ENCODE measurements around the gene IFRD2.

The IFRD2 gene, protein sequence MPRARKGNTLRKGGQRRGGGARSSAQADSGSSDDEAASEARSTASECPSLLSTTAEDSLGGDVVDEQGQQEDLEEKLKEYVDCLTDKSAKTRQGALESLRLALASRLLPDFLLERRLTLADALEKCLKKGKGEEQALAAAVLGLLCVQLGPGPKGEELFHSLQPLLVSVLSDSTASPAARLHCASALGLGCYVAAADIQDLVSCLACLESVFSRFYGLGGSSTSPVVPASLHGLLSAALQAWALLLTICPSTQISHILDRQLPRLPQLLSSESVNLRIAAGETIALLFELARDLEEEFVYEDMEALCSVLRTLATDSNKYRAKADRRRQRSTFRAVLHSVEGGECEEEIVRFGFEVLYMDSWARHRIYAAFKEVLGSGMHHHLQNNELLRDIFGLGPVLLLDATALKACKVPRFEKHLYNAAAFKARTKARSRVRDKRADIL

DNA sequence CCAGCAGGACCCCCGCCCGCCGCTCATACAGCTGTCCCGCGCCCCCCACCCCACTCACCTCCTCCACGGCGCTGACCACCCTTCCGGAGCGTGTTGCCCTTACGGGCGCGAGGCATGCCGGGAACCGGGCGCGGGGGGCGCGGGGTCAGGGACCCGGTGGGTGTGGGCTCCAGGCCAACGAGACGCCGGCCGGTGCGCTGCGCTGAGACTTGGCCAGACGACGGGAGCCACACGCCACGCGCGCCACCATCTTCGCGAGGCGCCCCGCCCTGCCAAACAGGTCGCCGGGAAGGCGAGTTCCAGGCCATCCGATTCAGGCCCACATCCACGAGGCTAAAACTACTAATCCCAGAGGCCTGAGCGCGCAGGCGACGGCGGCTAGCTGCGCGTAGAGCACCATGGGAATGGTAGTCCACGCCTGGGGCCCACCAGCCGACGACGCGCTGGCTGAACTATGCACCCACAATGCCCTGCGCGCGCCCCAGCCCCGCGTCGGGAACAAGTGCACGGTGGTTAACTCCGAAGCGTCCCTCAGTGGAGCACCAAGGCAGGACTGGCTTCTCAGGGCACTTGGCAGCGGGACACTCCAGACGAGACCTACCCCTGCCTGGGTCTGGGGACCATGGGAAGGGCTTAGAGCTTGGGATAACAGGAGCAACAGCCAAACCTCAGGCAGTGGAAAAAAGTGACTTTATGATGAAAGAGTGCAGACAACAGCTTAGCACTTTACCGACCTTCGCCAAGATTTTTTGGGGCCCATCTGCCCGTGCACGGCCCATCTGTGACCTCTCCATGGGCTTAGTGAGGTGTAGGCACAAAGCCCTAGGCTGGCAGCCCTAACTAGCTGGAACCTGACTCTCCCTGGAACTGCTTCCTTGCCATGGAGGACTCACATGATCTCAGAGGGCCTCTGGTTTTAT is at the start of gene IFRD2:
Gene IFRD2 (minus strand): TSS at position 271 of the 920 bp plus-strand sequence. CDS start 155 bp downstream, at position 116.
- peak; percentile 95 for DNase-seq (ENCODE audit: low read depth)

DNA sequence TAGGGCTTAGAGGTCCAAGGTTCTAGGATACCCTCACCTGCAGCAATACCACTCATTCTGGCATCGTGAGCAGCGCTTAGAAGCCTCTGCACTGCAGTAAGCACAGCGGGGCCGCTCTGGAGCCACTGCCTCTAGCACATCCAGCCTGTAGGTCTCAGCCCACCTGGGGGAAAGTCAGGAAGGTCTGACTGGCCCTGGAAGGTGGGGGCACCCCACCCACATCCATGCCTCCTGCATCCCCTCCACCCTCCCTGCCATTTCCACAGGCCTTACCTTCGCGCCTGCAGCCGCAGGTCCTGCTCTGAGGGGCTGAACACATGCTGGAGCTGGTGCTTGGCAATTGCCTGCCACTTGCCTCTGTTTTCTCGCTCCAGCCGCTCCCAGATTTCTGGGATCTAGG is 49.3 kb upstream of the IFRD2 start:
- no peak for DNase-seq (ENCODE audit: low read depth)

DNA sequence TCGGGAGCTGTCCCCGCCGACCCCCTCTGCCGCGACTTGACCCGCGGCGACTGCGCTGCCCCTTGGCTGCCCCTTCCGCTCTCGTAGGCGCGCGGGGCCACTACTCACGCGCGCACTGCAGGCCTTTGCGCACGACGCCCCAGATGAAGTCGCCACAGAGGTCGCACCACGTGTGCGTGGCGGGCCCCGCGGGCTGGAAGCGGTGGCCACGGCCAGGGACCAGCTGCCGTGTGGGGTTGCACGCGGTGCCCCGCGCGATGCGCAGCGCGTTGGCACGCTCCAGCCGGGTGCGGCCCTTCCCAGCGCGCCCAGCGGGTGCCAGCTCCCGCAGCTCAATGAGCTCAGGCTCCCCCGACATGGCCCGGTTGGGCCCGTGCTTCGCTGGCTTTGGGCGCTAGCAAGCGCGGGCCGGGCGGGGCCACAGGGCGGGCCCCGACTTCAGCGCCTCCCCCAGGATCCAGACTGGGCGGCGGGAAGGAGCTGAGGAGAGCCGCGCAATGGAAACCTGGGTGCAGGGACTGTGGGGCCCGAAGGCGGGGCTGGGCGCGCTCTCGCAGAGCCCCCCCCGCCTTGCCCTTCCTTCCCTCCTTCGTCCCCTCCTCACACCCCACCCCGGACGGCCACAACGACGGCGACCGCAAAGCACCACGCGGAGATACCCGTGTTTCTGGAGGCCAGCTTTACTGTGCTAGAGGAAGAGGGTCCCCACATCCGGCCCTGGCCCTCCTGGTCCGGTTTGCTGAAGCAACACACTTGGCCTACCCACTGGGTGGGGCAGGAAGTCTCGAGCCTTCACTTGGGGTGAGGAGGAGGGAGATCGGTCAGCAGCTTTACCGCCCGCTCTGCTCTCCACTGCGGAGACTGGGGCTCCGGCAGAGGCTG is 48.5 kb upstream of the IFRD2 start, which contains the start of gene RASSF1:
Gene RASSF1 (minus strand): TSS at position 389 of the 882 bp plus-strand sequence. CDS start 31 bp downstream, at position 358.
- DNase-seq (ENCODE audit: low read depth) = peak; percentile 50

DNA sequence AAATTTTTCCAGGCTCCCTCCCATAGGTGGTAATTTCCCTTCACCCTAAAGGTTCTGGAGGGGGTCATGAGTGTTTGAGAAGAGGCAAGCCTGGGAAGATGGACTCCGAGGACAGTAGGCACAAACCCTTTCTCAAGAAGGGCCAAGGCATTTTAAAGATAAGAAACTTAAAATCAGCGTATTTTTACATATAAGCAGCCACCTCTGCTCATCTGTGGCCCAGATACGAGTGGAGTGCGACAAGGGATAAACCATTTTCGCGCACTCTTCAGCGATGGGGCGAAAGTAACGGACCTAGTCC is 47.9 kb upstream of the IFRD2 start:
- no peak for DNase-seq (ENCODE audit: low read depth)

DNA sequence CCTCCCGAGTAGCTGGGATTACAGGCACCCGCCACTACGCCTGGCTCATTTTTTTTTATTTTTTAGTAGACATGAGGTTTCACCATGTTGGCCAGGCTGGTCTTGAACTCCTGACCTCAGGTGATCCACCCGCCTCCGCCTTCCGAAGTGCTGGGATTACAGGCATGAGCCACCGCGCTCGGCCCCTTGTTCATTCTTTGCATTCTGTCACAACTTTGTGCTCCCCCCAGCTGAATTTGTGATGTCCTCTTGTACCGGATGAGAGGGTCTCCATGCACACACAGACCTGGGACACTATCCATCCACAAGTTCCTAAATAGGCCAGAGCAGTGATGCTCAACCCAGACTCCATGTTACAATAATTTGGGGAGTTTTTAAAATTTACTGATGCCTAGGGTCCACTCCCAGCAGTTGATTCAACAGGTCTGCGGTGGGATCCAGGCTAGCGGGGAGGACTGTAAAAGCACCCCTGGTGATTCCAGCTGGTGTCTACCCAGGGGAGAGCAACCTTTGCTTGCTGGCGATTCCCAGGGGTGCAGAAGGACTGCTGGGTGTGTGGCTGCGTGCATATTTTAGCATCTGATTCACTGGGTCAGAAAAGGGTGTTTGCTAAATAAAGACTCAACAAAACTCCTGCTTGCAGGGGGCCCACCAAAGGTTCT is 47.4 kb upstream of the IFRD2 start:
- DNase-seq (ENCODE audit: low read depth) = no peak

DNA sequence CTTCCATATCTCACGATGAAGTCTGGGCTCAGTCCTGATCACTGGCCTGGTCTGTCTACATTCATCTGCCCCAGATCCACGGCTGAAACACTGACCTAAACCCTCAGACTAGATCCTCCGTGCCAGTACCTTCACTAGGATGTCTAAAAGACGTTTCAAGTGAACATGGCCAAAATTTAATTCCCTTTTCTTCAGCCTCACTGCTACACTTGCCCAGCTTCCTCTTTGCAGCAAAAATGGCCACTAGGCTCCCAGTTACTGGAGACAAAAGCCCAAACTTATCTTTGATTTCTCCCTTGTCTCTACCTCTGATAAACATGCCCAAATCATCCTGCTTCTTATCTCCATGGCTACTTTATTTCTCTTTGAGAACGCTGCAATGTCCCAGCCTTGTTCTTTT is 46.7 kb upstream of the IFRD2 start:
- no peak for DNase-seq (ENCODE audit: low read depth)

DNA sequence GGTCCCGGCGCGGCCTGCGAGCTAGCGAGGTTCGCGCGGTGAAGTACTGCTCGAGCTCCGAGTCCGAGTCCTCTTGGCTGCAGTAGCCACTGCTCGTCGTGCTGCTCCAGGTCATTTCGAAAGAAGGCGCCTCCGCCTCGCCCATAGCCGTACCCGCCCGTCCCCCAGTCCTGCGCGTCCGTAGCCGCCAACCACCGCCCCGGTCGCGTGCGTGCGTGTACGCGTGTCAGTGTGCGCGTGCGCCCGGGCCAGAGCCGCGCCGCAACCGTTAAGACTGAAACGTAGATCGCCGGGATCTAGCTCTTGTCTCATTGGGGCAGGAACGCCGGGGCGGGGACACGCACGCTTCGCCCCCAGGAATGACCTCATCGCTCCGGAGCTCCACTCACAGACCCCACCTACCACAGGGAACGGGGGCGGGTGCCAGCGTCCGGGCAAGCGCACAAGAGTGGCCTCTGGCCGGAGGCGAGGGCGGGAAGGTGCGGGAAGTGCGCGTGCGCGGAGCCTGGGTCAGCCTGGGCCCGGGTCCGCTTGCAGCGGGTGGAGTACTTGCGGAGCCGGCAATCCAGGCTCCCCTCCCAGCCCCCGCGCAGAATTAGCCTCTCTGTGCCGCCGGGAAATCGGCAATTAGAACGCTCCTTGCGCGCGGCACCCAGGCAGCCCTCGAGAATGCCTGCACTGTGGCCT is 45.1 kb upstream of the IFRD2 start:
- DNase-seq (ENCODE audit: low read depth) = peak; percentile 92

DNA sequence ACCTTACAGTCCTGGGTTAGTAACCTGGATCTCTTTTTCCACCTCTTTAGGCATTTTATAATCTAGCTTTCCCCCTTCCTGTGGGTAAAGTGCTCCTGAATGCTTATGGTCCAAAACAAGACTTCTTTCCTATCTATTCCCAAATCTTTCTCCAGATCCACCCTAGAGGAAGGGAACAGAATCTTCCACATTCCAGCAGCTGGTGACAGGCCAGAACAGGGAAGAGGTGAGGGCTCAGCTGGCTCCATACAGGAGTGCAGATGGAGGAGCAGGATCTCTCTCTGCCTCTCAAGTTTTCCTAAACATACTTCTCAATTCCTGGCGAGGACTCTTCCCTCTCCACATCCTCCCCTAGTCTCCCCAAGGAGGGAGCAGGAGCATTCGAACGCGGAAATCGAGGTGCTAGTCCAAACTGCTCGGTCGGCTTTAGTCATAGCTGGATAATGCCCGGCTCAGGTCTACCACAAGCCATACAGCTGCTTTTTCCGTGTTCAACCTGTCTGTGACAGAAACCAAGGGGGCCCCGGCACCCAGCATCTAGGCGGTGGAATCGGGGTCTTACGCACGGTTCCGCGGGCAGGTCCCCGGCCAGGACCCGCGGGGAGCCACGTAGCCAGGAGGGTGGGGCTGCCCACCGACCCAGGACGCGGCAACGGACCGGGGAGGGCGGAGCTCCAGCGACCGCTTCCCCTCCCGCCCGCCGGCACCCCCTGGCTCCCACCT is 44.4 kb upstream of the IFRD2 start:
- DNase-seq (ENCODE audit: low read depth) = no peak

DNA sequence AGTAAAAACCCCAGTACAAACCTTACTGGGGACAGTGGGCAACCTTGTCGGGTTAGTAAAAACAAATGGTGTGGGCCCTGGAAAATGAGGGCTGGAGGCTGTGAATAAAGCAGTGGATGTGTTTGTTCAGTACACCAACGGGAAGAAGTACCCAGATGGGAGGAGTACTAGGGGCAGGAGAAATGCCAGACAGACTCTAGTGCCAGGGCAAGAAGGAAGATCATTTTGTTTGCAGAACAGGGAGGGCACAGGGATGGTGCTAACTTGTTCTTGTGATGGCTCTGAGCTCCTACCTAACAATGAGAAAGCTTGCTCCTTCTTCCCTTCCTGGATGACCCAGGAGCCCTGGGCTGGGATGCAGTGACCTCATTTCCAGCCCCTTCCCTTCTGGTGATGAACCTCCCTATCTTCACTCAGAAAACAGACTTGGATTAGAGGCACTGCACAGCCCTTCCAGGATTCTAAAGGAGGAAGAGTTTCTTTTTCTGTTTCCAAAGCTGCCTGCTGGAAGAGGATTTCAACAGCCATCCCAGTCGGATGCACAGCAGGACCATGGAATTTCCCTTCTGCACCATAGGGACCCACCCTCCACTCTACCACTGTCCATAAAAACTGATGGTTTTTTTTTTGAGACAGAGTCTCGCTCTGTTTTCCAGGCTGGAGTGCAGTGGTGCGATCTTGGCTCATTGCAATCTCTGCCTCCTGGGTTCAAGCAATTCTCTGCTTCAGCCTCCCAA is 42.3 kb upstream of the IFRD2 start:
- no peak for DNase-seq (ENCODE audit: low read depth)

DNA sequence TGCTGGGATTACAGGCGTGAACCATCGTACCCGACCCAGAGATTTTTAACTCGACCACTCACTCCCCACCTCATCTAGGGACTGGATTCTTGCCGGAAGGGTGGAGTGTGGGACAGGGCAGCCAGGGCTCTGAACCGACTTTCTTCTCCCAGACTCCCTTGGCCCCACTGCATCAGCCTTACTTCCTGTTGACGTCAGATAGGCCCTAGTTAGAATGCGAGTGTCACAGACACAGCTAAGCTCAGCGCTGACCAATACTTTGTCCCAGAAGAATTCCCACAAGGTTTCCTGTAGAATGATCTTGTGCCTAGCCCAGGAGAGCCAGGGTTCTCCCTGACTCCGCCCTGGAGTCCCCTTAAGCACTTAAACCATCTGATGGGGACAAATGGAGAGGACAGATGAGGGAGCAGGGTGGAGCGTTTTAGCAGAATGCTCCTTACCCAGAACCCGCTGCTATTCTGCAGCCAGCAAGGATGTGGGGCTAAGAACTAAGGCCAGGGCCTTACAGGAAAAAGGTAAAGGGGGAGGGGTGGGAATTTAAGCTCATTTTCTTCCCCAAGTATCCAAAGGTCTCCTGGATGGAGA is 41.6 kb upstream of the IFRD2 start:
- no peak for DNase-seq (ENCODE audit: low read depth)

DNA sequence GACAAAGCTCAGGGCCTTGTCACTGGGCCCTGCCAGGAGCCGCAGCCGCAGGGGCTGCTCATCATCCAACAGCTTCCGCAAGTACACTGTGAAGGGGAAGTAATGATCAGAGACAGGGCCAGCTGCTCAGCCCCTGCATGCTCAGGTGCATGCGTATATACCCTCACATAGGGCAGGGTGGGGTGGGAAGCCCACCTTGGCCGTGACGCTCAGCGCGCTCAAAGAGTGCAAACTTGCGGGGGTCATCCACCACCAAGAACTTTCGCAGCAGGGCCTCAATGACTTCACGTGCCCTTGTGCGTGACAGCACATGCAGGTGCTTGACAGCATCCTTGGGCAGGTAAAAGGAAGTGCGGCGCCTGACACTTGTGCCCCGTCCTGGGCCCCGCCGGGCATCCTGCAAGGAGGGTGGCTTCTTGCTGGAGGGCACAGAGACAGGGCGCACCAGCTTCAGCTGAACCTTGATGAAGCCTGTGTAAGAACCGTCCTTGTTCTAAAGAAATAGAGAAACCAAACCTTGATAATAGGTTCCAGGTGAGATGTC is 39.2 kb upstream of the IFRD2 start:
- no peak for DNase-seq (ENCODE audit: low read depth)

DNA sequence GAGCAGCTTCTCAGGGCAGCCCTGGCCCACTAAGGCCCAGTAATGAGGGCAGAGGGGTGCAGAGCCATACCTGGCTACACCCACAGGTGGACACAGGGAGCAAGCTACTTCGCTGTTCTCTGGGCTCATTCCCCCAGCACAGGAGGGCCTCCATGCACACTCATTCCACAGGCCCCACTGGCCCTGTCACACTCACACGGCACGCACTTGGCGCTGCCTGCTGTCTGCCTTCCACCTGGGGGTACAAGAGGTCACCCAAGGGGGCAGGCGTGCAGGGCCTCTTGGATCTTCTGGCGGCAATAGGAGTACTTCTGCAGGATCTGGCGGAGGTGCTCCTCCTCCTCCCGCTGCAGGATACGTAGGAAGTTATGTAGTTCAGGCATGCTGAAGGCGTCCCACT is 38.1 kb upstream of the IFRD2 start:
- no peak for DNase-seq (ENCODE audit: low read depth)

DNA sequence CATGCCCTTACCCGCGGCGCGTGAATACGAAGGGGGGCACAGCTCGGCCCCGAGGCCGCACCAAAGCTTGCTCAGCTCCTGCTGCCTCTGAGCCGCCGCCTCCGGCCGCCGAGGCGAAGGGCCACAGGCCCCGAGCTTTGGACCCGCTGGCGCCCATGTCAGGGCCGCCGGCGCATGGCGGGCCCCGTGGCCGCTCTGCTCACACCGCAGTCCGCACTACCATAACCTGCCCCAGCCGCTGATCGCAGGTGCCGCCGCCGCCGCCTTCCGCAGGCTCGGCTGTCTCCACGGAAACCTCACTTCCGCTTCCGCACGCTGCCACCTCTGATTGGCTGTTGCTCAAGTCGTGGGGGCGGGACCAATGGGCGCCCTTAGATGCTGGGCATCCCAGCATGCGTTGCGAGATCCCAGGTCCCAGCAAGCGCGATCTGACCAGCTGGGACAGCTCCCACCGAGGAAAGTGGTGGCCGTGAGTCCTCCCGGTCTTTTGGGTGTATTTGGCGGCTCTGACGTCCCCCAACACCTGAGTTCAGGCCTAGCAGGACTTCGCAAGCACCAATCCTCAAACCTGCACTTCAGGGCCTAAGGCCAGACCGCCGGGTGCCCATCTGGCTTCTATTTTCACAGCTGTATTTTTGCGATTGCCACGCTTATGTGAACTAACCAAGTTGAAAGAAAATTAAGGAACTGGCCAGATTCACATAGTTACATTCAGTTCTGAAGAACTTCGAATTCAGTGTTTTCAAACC is 35.9 kb upstream of the IFRD2 start, which contains the start of gene TUSC2:
Gene TUSC2 (minus strand): TSS at position 281 of the 749 bp plus-strand sequence. CDS start 124 bp downstream, at position 157.
- peak; percentile 90 for DNase-seq (ENCODE audit: low read depth)

DNA sequence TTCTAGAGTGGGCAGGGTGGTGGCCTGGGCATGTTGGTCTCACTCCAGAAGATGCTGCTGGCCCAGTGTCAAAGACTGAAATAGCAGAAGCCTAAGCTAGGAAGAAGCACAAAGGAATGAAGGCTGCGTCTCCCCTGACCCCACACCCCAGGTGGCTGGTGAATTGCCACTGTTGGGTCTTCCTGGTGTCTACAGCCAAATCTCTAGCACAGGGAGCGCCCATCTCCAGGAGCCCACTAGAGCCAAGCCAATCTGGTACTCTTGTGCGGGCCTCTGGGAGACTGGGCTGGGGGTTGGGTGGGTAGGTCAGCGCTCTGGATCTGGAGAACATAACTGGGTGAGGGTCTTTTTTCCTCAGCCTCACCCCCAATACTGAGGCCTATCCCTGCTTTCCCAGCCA is 34.9 kb upstream of the IFRD2 start:
- DNase-seq (ENCODE audit: low read depth) = no peak

DNA sequence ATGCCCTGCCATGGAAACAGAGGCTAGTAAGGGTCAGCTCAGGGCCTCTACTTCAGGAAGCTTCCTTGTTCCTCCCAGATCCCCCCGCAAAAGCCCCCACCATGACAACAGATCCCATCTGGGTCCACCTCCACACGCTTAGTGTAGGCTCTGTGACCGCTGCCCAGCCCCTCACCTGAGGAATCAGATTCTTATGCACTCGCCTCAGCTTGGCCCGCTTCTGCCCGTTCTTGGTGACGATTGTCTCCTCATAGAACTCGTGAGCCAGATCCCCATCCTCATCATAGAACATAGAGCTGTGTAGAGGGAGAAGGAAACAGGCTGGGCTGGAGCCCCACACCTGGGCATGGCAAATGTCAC is 33.9 kb upstream of the IFRD2 start:
- DNase-seq (ENCODE audit: low read depth) = no peak

DNA sequence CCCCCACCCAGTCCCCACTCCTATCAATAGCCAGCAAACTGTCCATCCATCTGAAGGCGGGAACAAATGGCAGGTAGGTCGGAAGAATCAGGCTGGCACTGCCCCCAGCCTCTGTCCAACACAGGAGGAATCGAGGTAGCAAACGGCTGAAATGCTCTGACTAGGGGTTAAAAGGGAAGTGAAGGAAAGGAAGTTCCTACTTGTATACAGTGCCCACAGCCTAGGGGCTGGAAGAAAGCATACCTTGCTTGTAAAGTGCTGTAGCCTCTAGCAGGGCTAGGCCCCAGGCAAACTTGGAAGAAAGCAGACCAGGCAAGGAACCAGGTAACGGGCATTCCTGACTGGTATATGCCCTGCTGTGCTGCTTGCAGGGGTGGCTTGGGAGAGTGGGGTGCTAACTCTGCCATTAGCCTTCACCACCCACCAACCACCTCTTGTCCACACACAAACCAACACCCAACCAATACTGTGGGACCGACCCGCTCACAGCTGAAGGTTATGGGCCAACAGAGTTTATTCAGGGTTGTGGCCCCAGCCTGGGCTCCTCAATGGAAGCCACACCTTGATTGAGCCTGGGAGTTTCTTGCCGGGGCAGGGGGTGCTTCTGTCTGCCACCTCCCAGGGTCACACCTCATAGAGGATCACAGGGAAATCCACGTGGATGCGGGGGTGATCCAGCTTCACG is 33.4 kb upstream of the IFRD2 start:
- DNase-seq (ENCODE audit: low read depth) = no peak

DNA sequence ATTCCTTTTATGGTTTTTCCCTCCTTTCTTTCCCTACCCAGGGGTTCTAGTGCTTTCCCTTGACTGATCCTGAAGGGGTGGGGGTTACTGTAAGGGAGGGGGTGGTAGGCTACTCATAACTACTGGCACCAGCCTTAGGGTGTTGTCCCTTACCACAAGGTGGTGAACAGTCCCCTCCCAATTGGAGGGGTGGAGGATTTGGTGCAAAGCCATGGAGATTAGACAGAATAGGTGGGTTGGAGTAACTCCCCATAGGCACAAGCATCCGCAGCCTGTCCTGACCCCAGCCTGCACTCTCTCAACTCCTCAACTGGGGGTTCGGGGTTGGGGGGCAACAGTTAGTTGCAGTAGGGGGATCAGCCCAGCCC is 32.9 kb upstream of the IFRD2 start:
- DNase-seq (ENCODE audit: low read depth) = no peak

Measured in T-helper 22 cell (primary cell).